Cortex of kidney (tissue), 1 donor: ENCODE results near the gene COL23A1.
"Not testable (repeated sequence)": the region's sequence is repeated elsewhere in the genome, so short reads cannot be mapped to it uniquely, and the experiment has no call there.

ENCODE experiments used
- DNase-seq: peaks from one replicate; lab custom pipeline; 2025; lab: John Stamatoyannopoulos, UW

Gene COL23A1

GRCh38 chr5:178504340-178504960 lies 85.7 kb downstream of the COL23A1 start:
- DNase-seq = no peak

GRCh38 chr5:178502401-178503100 lies 87.6 kb downstream of the COL23A1 start:
- no peak for DNase-seq

GRCh38 chr5:178499352-178499751 lies 90.8 kb downstream of the COL23A1 start:
- no peak for DNase-seq

- DNase-seq = no peak
Observed at GRCh38 chr5:178496642-178497041, 93.6 kb downstream of the COL23A1 start.

GRCh38 chr5:178496214-178496613 lies 94.0 kb downstream of the COL23A1 start:
- DNase-seq = no peak

DNA sequence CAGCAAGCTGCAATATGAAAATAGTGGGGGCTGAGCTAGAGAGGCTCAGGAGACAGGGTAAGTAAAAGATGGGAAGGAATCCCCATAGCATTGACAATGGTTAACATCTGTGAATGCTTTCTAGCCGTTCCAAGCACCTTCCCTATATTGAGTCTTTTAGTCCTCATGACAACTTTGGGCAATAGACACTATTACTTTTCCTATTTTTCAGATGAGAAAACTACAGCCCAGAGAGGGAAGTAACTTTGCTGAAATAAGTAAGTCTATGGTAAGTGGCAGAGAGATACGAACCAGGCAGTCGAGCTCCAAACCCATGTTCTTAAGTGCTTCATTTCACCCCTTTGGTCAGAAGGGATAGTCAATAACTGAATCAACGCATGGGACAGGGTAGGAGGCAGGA lies 94.5 kb downstream of the COL23A1 start:
- no peak for DNase-seq

DNA sequence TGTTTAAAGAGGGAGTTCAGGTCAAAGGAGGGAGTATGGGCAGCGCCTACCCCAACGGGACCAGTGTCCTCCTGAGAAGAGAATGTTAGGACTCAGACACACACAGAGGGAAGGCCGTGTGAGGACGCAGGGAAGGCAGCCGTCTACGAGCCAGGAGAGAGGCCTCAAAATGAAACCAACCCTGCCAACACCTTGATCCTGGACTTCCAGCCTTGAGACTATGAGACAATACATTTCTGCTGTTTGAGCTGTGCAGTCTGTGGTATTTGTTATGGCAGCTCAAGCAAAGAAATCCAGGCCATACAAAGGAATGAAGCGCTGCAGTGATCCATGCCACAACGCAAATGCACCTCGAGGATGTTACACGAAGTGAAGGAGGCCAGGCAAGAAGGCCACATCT lies 97.9 kb downstream of the COL23A1 start:
- no peak for DNase-seq

DNA sequence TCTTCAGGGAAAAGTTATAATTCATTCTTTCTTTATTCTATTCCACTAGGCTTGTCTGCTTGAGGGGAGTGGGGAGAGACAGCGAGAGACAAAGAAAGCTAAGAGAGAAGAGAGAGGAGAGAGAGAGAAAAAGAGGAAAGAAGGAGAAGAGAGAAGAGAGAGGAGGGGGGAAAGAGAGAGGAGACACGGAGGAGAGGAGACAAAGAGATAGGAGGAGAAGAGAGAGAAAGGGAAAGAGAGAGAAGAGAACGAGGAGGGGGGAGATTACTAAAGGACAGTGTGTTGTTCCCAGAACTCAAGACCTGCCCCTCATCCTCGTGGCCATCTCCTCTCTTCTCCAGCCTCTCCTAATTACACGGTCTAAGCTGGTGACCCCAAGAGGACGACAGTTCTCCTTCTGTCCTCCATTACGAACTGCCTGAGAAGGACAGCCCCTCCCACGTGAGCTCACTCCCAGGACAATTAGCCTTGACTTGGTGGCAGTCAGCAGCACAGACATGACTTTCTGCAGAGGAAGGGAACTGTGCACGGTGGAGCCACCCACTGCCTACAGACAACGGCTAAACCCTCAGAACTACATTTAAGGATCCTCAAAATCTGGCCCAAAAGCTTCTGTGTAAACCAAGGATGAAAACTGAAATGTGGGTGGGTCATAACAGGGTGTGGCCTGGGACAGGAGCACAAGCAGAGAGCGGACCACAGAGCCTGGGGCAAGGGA lies 99.1 kb downstream of the COL23A1 start:
- no peak for DNase-seq

- DNase-seq = no peak
Observed at GRCh38 chr5:178489271-178489976, 100.8 kb downstream of the COL23A1 start.

GRCh38 chr5:178488696-178489095 lies 101.5 kb downstream of the COL23A1 start:
- no peak for DNase-seq

DNA sequence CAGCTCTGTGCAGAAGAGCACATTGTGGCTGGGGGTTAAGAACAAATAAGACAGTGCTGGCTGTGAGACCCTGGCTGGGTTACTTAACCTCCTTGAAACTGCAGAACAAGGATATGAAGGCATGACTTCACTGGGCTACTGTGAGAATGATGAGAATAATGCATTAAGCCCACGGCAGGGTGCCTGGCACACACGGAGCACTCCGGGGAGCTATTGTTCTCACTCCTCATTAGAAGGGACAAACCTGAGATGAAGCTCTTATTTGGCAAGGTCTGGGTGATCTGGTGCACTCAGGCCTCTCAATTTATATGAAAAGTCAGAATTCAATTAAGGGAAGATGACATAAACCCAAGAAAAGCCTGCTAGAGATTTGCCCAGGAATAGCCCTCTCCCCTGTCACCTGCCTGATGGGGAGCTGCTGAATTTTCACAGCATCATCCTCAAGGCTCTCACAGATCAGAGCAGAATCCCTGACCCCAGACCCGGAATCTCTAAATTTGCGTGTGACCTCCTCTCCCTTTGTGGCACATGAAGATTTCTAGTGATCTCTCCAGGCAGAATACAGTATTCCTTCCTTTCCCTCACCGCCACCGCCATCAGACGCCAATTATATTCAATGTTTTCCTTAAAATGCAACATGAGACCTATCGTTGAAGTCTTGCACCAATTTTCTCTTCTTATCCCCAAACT lies 102.1 kb downstream of the COL23A1 start:
- DNase-seq = no peak

- not testable (repeated sequence) for DNase-seq
Observed at GRCh38 chr5:178486878-178487512, 103.2 kb downstream of the COL23A1 start.

GRCh38 chr5:178486239-178486641 lies 104.0 kb downstream of the COL23A1 start:
- no peak for DNase-seq

DNA sequence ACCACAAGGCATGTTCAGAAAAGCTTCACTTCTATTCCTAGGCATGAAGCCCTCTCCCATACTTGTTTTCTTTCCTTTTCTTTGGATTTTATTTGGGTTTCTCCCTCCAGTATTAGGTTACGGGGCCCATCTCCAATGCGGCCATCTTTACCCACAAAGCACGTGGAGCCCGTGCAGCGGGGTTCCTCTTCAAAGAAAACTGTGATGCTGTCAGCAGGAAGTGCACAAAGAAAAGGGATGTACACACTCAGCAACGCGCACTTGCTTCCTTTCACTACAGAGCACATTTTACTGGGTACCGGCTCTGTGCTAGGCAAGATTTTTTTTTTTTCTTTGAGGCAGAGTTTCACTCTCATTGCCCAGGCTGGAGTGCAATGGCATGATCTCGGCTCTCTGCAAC lies 106.6 kb downstream of the COL23A1 start:
- DNase-seq = no peak

DNA sequence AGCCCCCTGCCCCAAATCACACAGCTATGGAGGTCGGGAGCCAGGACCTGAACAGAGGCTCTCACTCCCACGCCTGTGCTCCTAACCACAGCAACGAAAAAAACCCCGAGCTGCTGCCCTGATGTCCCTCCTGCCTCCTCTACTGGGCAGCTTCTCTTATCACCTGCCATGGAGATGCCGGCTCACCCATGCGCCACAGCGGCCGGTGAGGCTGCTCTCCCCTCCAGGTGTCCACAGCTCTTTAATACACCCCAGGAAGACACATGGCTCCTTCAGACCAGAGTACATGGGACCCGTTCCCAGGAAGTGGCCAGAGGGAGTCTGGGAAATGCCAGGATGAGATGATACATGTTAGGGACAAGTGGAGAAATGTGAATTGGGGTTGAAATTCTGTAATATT lies 110.9 kb downstream of the COL23A1 start:
- no peak for DNase-seq

DNA sequence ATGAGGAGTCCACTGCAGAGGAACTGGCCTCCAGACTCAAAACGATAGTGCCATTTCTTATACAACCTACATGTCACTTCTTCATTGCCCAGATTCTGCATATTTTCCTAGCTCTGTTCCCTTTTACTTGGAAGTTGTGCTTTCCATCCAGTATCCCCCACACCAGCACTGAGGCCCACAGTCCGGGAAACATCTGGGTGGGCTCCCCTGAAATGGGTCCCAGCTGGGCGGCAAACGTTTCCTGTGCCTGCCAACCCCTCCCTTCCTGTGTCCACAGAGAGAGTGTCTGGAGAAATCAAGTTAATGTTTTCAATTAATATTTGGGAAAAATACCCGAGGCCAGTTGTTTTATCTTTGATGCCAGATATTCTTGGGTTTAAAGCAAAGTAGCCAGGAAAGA lies 111.8 kb downstream of the COL23A1 start:
- DNase-seq = no peak

DNA sequence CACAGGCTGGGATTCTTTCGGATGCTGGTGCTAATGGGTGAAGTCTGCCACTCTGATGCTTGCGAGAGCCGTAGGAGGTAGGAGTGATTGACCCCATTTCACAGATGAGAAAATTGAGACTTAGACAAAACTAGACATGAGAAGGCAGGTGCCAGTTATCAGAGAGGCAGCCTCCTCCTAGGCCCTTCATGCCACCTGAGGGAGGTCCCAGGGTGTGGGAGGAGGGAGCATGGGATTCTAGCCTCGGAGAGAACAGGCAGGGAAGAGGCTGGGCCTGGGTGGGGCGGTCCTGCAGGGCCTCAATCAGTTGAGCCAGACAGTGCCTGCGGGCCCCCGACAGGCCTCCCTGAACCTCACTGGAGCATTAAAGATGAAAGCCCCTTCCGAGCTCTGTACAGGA lies 112.4 kb downstream of the COL23A1 start:
- DNase-seq = no peak

- no peak for DNase-seq
Observed at GRCh38 chr5:178476972-178477754, 113.0 kb downstream of the COL23A1 start.

DNA sequence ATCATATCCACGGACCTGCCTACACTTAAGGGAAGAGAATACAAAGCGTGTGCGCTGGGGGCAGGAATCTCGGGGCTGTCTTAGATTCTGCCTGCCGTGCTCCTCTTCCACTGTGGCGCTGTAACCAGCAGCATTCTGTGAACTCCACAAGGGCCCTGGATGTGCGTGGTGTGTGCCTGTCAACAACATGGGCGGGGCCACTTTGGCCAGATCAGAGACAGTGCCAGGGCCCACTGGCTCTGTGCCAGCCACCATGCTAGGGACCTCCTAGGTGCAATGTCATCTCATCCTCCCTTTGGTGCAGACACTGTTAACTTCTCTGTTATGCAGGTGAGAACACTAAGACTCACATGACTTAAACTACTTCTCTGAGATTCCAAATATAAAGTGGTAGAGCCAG lies 113.7 kb downstream of the COL23A1 start:
- DNase-seq = no peak

DNA sequence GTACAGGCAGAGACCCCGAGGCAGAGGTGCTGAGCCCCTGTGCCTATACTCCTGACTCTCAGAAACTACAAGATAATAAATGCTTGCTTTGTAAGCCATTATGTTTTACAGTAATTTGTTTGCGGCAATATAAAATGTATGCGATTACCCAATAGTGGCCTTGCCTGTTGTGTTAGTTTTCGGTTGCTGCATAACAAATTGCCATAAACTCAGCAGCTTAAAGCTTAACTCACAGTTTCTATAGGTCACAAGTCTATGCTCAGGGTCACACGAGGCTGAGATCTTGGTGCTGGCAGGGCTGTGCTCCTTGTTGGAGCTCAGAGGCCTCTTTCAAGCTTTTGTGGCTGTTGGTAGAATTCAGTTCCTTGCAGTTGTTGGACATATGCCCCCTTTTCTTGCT lies 114.8 kb downstream of the COL23A1 start:
- no peak for DNase-seq
